ACHN (cell line): ENCODE measurements around the gene RPLP1.

Experiments
- DNase-seq: peaks from one replicate; pipeline ENCODE4 v3.0.0-alpha.2; 2015
- in situ Hi-C: cut with HindIII; loops from 2 replicates; pipeline ENCODE4 v1.10.0; 2017; ENCODE audit warnings: low sequenced_read_pairs, low pct_ligation_motif_present, low pct_unique_long_range_greater_than_20kb

RPLP1 gene

GRCh38 chr15:69482686-69483256 is 30.2 kb downstream of the RPLP1 start:
- DNase-seq, result no peak
- in situ Hi-C loops, result no loop called here

GRCh38 chr15:69484837-69485236 is 32.2 kb downstream of the RPLP1 start:
- DNase-seq, result no peak
- in situ Hi-C loops, result no loop called here

- no peak for DNase-seq
- in situ Hi-C loops, result no loop called here
Observed at GRCh38 chr15:69486481-69487110, 34.0 kb downstream of the RPLP1 start.

GRCh38 chr15:69489073-69489571 is 36.5 kb downstream of the RPLP1 start:
- no peak for DNase-seq
- in situ Hi-C loops, result no loop called here

DNA sequence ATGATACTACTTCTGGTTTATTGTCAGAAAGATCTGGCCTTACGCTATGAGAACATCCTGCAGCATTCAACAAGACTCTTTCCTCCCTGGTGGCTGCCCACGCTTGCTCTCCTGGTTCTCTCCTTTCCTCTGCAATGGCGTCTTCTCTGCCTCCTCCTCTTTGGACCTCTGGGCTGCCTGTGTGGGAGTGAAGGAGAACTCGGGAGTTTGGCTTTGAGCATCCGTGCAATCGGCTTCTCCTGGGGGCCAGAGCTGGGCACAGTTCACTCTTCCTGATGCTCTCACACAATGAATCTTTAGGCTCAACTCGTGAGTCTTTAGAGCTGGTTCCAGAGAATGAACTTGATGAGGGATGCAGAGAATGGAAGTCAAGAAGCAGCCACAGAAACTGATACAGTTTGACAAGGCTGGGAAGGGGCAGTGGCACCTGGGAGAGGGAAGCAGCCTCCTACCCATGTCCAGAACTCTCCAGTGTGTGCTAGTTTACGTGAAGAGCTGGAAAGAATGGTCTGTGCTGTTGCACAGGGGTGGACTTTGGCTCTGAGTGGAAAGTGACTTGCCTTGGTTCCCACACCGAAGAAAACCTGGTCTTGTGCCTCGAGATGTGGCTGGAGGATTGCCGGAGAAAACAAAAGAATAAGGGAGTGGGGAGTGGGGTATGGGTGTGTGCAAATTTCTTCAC is 37.9 kb downstream of the RPLP1 start:
- no peak for DNase-seq
- in situ Hi-C loops, result no loop called here

DNA sequence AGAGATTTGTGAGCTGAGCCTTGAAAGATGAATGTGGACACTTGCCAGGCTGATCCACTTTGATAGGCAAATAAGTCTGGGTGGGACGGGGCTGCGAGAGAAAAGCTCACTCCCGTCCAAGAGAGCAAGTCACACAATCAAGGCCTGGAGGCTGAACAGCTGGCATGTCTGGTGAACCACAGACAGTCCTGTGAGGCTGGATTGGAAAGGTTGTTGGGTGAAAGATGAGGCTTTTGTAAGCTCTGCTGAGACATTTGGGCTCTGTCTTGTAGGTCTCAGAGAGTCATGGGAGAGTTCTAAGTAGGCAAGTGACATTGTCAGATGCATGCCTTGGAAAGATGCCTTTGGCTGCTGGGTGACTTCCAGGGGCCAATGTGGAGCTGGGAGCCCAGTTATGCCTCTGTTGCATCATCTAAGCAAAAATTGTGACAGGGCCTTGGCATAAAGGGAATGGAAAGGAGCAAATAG is 38.5 kb downstream of the RPLP1 start:
- DNase-seq, result no peak
- in situ Hi-C loops, result no loop called here

- in situ Hi-C loops, result no loop called here
- DNase-seq, result no peak
Observed at GRCh38 chr15:69493406-69493805, 40.8 kb downstream of the RPLP1 start.

- in situ Hi-C loops, result no loop called here
- no peak for DNase-seq
Observed at GRCh38 chr15:69496001-69496400, 43.4 kb downstream of the RPLP1 start.

DNA sequence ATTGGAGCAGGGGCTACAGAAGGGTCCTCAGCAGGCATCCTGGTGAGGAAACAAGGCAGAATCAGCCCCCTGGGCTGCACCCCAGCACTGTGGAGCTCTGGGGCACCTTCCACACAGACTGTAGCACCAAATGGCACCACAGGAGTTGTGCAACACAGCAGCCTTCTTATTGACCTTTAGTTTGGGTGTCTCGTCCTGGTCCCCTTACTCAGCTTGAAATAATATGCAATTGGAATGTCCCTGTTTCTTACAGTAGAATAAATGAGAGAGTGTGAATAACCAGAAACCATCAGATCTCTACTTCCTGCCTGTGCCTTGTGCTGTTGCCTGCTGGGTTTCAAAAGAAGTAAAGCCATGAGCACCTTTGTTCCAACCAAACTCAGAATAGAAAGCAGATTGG is 44.5 kb downstream of the RPLP1 start:
- DNase-seq, result no peak
- in situ Hi-C loops, result no loop called here

- in situ Hi-C loops, result no loop called here
Observed at GRCh38 chr15:69497667-69498066, 45.0 kb downstream of the RPLP1 start.

GRCh38 chr15:69498282-69498681 is 45.7 kb downstream of the RPLP1 start:
- DNase-seq, result no peak
- in situ Hi-C loops, result no loop called here

More at GRCh38 chr15:69497667-69498066, 45.0 kb downstream of the RPLP1 start:
- no peak for DNase-seq

DNA sequence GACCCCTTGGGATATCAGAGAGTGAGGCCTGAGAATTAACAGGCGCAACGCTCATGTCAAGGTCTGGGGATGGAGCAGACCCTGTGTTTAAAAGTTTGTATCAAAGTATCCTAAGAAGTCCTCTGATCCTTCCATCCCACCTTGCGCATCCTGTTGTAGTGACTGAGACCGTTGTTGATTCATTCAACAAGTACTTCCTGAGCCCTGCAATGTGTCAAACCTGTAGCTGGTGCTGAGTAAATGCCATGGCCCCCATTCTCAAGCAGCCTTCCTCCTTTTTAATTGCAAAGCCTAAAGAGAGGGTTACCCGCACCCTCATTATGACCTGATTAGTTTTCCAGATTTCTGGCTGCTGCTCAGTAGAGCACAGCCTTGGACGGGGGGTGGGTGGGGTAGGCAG is 46.4 kb downstream of the RPLP1 start:
- in situ Hi-C loops, result no loop called here
- no peak for DNase-seq

DNA sequence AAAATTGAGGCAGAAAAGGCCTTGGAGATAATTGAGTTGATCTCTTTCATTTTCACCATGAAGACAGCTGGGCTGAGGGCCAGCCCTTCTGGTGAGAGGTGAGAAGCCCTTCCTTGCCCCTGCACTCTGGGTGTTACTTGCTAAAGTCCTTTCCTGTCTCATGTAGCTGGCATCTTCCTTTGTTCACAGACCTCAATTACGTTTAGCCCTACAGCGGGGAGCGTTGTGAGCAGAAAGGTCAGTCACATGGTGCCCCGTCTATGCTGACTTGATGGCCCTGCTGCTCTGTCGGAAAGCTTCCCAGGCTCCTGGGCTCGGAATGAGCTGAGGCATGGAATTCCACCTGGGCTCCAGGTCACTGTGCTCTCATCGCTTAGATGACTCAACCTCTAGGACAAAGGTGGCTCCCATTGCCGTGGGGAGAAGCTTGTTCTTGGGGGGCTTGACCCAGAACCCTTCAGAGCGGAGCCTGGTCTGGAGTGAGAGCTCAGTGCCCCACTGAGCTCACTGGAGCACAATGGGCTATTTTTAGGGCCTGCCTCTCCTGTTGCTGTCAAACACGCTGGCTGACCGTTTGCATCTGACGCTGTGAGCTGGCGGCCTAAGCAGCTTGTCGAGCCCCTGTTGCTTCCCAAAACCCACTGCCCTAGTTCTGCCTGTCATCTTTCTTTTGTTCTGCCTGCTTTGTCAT is 47.0 kb downstream of the RPLP1 start:
- in situ Hi-C loops, result no loop called here
- DNase-seq, result no peak

DNA sequence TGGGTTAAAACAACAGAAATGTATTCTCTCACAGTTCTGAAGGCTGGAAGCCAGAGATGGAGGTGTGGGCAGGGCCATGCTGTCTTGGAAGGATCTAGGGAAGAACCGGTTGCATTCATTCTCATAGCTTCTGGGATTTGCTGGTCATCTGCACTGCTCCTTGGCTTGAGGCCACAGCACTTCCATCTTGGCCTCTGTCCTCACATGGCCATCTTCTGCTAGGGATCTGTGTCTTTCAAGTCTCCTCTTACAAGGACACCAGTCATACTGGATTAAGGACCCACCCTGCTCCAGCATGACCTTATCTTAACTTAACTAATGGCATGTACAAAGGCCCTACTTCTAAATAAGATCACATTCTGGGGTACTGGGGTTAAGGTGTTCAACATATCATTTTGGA is 47.7 kb downstream of the RPLP1 start:
- in situ Hi-C loops, result no loop called here
- no peak for DNase-seq

GRCh38 chr15:69501456-69501855 is 48.8 kb downstream of the RPLP1 start:
- in situ Hi-C loops, result no loop called here
- no peak for DNase-seq

DNA sequence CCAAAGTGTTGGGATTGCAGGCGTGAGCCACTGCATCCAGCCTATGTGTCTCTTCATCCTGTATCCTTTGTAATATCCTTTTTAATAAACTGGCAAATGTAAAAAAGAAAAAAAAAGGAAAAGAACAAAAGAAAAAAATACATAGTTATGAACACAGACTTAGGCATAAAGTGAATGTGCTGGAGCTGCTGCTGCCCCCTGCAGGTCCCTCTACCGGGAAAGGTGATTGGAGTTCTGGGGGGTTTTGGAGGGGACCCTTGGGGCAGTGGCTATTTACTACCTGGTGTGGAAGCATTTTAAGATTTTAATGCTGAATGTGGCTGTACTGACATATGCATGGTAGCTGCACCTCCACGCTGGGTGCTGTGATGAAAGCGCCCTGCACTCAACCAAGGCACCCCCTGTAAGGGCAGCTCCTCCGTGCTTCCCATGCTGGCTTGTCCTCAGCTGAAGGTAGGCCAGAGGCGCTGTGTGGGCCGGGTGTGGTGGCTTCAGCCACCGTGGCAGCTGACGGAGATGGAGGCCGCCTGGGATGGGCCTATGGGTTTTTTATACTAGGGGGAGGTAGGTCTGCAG is 49.9 kb downstream of the RPLP1 start:
- DNase-seq, result no peak
- in situ Hi-C loops, result no loop called here

DNA sequence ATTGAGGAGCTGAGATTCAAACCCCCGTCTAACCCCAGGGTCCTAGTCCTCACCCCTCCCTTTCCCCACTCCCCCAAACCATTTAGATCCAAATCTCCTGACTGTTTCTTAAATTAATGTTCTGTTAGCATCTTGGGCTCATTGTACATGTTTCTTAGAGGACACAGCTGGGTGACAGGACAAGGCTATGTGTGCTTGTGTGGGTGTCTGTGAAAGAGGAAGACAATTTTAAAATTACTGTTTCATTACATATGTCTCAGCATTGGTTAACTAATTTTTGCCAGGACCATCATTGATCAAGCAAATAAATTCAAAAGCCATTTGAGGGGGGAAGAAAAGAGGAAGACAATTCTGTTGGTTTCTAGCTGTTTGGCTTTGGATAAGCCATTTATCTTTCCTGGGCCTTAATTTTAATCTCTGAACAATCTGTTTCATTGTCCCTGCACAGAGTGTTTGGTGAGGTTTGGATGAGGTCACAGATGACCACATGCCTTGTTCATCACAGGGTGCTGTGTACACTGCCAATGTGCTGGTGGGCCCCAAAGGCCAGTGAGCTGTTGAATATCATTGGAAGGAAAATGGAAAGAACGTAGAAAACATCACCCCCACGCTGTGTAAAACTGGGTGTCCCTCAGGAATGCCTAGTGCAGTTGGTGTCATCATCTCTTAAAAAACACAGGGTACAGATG is 51.9 kb downstream of the RPLP1 start:
- in situ Hi-C loops, result no loop called here

More for the DNA sequence above, 51.9 kb downstream of the RPLP1 start:
- no peak for DNase-seq
